SK-N-SH (cell line): Measurements from ENCODE around the gene SERPINB8. TPM values are rescaled to one million over a fixed set of nuclear protein-coding genes. Genes with fewer than 3 reads are reported as not detected.

ENCODE experiments used
- CTCF ChIA-PET: fragments of 300-600, 350-600 bp; formaldehyde crosslinking; extraction: SDS; loops from one replicate; lab custom pipeline; 2021; lab: Yijun Ruan, JAX
- POLR2A ChIA-PET: fragments of 350-600 bp; sonication (Branson Sonifier 250); formaldehyde crosslinking; extraction: SDS; loops from one replicate; lab custom pipeline; 2020; ENCODE audit warnings: antibody characterized with exemption, inconsistent platforms; lab: Yijun Ruan, JAX
- DNase-seq: peaks from one replicate; pipeline ENCODE4 v3.0.0; 2012
- H2AFZ ChIP-seq: fragments of 200-600 bp; sonication (generic); 2 replicates; pipeline ENCODE4 v1.8.1; 2016; ENCODE audit warnings: antibody characterized with exemption, mild to moderate bottlenecking, low read depth
- H3F3A ChIP-seq: fragments of 200-600 bp; sonication (generic); replicated peaks from 2 replicates; pipeline ENCODE3; 2016; ENCODE audit warnings: antibody characterized with exemption, mild to moderate bottlenecking; ENCODE audit not compliant: insufficient read depth
- H3K27ac ChIP-seq, 2 experiments: fragments of 200-500 bp in 1 of 2; fragments of 200-600 bp in 1 of 2; sonication (Bioruptor generic) in 1 of 2; sonication (generic), shearing (Covaris generic) in 1 of 2; 2 replicates each; pipeline versions ENCODE4 v1.5.1 to v1.6.1; 2014 to 2016; ENCODE audit warnings: low read depth in 2 of 2, inconsistent platforms in 1 of 2, low read length in 1 of 2, mild to moderate bottlenecking in 1 of 2, mixed read lengths in 1 of 2
- H3K27me3 ChIP-seq: fragments of 200-600 bp; sonication (generic), shearing (Covaris generic); 2 replicates; pipeline ENCODE4 v1.6.1; 2016; ENCODE audit warnings: mixed run types; ENCODE audit not compliant: insufficient read depth
- H3K36me3 ChIP-seq, 2 experiments: fragments of 200-500 bp in 1 of 2; fragments of 200-600 bp in 1 of 2; sonication (Bioruptor generic) in 1 of 2; sonication (generic) in 1 of 2; replicated peaks in 1 of 2; 2 replicates each; pipeline versions ENCODE3 to v1.5.1; 2014 to 2016; ENCODE audit warnings: low read length in 1 of 2, mild to moderate bottlenecking in 1 of 2; ENCODE audit not compliant: insufficient read depth in 2 of 2, control insufficient read depth in 1 of 2
- H3K4me1 ChIP-seq, 2 experiments: fragments of 200-500 bp in 1 of 2; fragments of 200-600 bp in 1 of 2; sonication (Bioruptor generic) in 1 of 2; sonication (generic), shearing (Covaris generic) in 1 of 2; 2 replicates each; pipeline versions ENCODE4 v1.5.1 to v1.6.1; 2014 to 2016; ENCODE audit warnings: low read depth in 1 of 2, low read length in 1 of 2, mixed run types in 1 of 2; ENCODE audit not compliant: insufficient read depth in 2 of 2, control insufficient read depth in 1 of 2
- H3K4me2 ChIP-seq: fragments of 200-600 bp; sonication (generic), shearing (Covaris generic); 2 replicates; pipeline ENCODE4 v1.6.1; 2017; ENCODE audit warnings: mixed run types
- H3K4me3 ChIP-seq, 2 experiments: fragments of 200-500 bp in 1 of 2; fragments of 200-600 bp in 1 of 2; sonication (Bioruptor generic) in 1 of 2; sonication (generic), shearing (Covaris generic) in 1 of 2; 2 replicates each; pipeline versions ENCODE4 v1.5.1 to v1.8.1; 2014 to 2016; ENCODE audit warnings: low read depth in 2 of 2, inconsistent platforms in 1 of 2, low read length in 1 of 2, mild to moderate bottlenecking in 1 of 2, mixed read lengths in 1 of 2, moderate library complexity in 1 of 2
- H3K79me2 ChIP-seq: fragments of 200-600 bp; sonication (generic); 2 replicates; pipeline ENCODE4 v1.8.1; 2017; ENCODE audit warnings: mild to moderate bottlenecking; ENCODE audit not compliant: insufficient read depth
- H3K9ac ChIP-seq: fragments of 200-600 bp; sonication (generic); 2 replicates; pipeline ENCODE4 v1.6.1; 2017; ENCODE audit warnings: mixed run types
- H3K9me2 ChIP-seq: fragments of 200-600 bp; sonication (generic); 2 replicates; pipeline ENCODE4 v1.6.1; 2017; ENCODE audit warnings: mixed run types
- H3K9me3 ChIP-seq: fragments of 200-600 bp; sonication (generic); 2 replicates; pipeline ENCODE4 v1.6.1; 2017; ENCODE audit warnings: mixed run types, mild to moderate bottlenecking, moderate library complexity
- H4K20me1 ChIP-seq: fragments of 200-600 bp; sonication (generic); 2 replicates; pipeline ENCODE4 v1.6.1; 2017; ENCODE audit warnings: mild to moderate bottlenecking, mixed run types; ENCODE audit not compliant: insufficient read depth
- CHD2 ChIP-seq: fragments of 150-350 bp; IDR thresholded peaks from 2 replicates; pipeline ENCODE4 v1.6.1; 2018; ENCODE audit warnings: low read length; ENCODE audit not compliant: partially characterized antibody
- ELF1 ChIP-seq: IDR thresholded peaks from 2 replicates; pipeline ENCODE4 v1.4.0; 2012
- EP300 ChIP-seq, 2 experiments: IDR thresholded peaks; 2 replicates each; pipeline versions ENCODE4 v1.4.0 to v1.6.1; 2012; ENCODE audit warnings: borderline replicate concordance in 1 of 2, low read depth in 1 of 2, low read length in 1 of 2
- EZH2phosphoT487 ChIP-seq: fragments of 200-600 bp; sonication (generic); IDR thresholded peaks from 2 replicates; pipeline ENCODE4 v1.6.1; 2017; ENCODE audit warnings: low read depth, mixed run types, mild to moderate bottlenecking, antibody characterized with exemption, moderate library complexity, borderline replicate concordance
- FOSL2 ChIP-seq: IDR thresholded peaks from 2 replicates; pipeline ENCODE4 v1.4.0; 2012; ENCODE audit warnings: low read depth, mild to moderate bottlenecking, moderate library complexity, borderline replicate concordance
- GABPA ChIP-seq: IDR thresholded peaks from 2 replicates; pipeline ENCODE4 v1.4.0; 2012; ENCODE audit warnings: low read depth, mild to moderate bottlenecking
- GATA2 ChIP-seq: sonication (generic); formaldehyde crosslinking; IDR thresholded peaks from 2 replicates; pipeline ENCODE4 v1.5.0; 2020; ENCODE audit warnings: mild to moderate bottlenecking, missing genetic modification reagents
- JUND ChIP-seq: IDR thresholded peaks from 2 replicates; pipeline ENCODE4 v1.4.0; 2012
- MAX ChIP-seq: IDR thresholded peaks from 2 replicates; pipeline ENCODE4 v1.4.0; 2012; ENCODE audit warnings: low read depth
- NRF1 ChIP-seq: IDR thresholded peaks from 2 replicates; pipeline ENCODE4 v1.6.1; 2012; ENCODE audit warnings: low read depth, mild to moderate bottlenecking, low read length
- PBX3 ChIP-seq: IDR thresholded peaks from 2 replicates; pipeline ENCODE4; 2012
- POLR2AphosphoS5 ChIP-seq: IDR thresholded peaks from 2 replicates; pipeline ENCODE4 v1.6.1; 2012; ENCODE audit warnings: low read depth, low read length
- RXRA ChIP-seq: IDR thresholded peaks from 2 replicates; pipeline ENCODE4 v1.4.0; 2012; ENCODE audit warnings: low read depth, mild to moderate bottlenecking, borderline replicate concordance
- SIN3A ChIP-seq: IDR thresholded peaks from 2 replicates; pipeline ENCODE4 v1.6.1; 2012; ENCODE audit warnings: low read depth, mild to moderate bottlenecking, low read length, moderate library complexity, borderline replicate concordance
- TAF1 ChIP-seq: IDR thresholded peaks from 2 replicates; pipeline ENCODE4 v1.6.1; 2012; ENCODE audit warnings: low read depth, mild to moderate bottlenecking, low read length, moderate library complexity, borderline replicate concordance
- TCF12 ChIP-seq: IDR thresholded peaks from 2 replicates; pipeline ENCODE4 v1.4.0; 2012
- TEAD4 ChIP-seq: IDR thresholded peaks from 2 replicates; pipeline ENCODE4 v1.4.0; 2012; ENCODE audit warnings: mild to moderate bottlenecking, borderline replicate concordance; ENCODE audit not compliant: insufficient read depth
- YY1 ChIP-seq: IDR thresholded peaks from 2 replicates; pipeline ENCODE4 v1.4.0; 2012; ENCODE audit warnings: low read depth, mild to moderate bottlenecking
- WGBS: methylation state at CpG from one replicate; pipeline ENCODE4 v1.1.6; 2017; ENCODE audit warnings: low lambda C conversion rate; 5-methylcytosine and 5-hydroxymethylcytosine counted together
- polyA plus RNA-seq, 3 experiments: library from polyadenylated mRNA; depleted of rRNA; stranded (reverse); fragments of >200 nt; gene quantifications; 2 replicates each; pipeline ENCODE4 v1.2.3, GENCODE V29; 2012
- TF ChIP-seq, protein P1 (sequence below): IDR thresholded peaks from 2 replicates; pipeline ENCODE4 v1.4.0; 2012; ENCODE audit warnings: low read depth, borderline replicate concordance
- TF ChIP-seq, protein P2 (sequence below): fragments of 200-600 bp; sonication (generic); IDR thresholded peaks from 2 replicates; pipeline ENCODE4 v1.6.1; 2017; ENCODE audit warnings: antibody characterized with exemption, mild to moderate bottlenecking, moderate library complexity
- TF ChIP-seq, protein P3 (sequence below): IDR thresholded peaks from 2 replicates; pipeline ENCODE4 v1.6.1; 2012; ENCODE audit warnings: mild to moderate bottlenecking, low read depth, low read length, moderate library complexity
- TF ChIP-seq, protein P4 (sequence below): fragments of 150-350 bp; IDR thresholded peaks from 2 replicates; pipeline ENCODE4 v1.6.1; 2016; ENCODE audit warnings: mild to moderate bottlenecking, low read depth, low read length

SERPINB8 gene
- 3.4 and 5.2 TPM in 2 replicates for polyA plus RNA-seq (2012; rRNA removed)
- 5.5 and 7.3 TPM in 2 replicates for polyA plus RNA-seq (2012; cell fraction: cytosol; rRNA removed)
- polyA plus RNA-seq (2012; cell fraction: nucleus; rRNA removed) = 3.9 and 6.4 TPM in 2 replicates

GRCh38 chr18:63969942-63970808, at the start of gene SERPINB8:
TSS of gene SERPINB8 (plus strand) at chr18:63970081. CDS start at chr18:63978309, 8,228 bp downstream.
- Histone ChIP-seq H2AFZ (peak within 1 kb of the TSS; percentile 96), H3K4me2 (peak within 1 kb of the TSS; percentile 94), H3F3A (peaks cover 4% of the 10 kb centered on the region), H3K27ac (peak within 1 kb of the TSS; percentile 87 to 92), H3K4me3 (peak within 1 kb of the TSS; percentile 92 to 97), H4K20me1 (no peaks in the 10 kb centered on the region), H3K9me3 (no peaks in the 10 kb centered on the region), H3K9me2 (no peaks in the 10 kb centered on the region), H3K79me2 (peaks cover 16% of the 10 kb centered on the region; the same call in 1 of the 2 replicates), H3K36me3 (no peaks in the 10 kb centered on the region), H3K9ac (peak within 1 kb of the TSS; percentile 93), H3K4me1 (peaks cover 0 to 10% of the 10 kb centered on the region in 2 experiments; a peak in 3 of 4 replicates), H3K27me3 (no peaks in the 10 kb centered on the region)
- WGBS = under 1% methylated on average over 28 of the region's 62 CpGs
- POLR2A ChIA-PET = interaction anchor here (0.6 kb wide), 1 partner anchor 75 kb away, joined by 3 read pairs; no protein-coding TSS in a partner anchor
- CTCF ChIA-PET = interaction anchor here (0.7 kb wide), 2 partner anchors 8 to 24 kb away, joined by 3 read pairs; no protein-coding TSS in a partner anchor
- DNase-seq = peak; percentile 95
- TF ChIP-seq YY1 (peak; percentile 22; the same call in 1 of the 2 replicates), EZH2phosphoT487 (no peak), NRF1 (no peak), TEAD4 (0 out of 2 replicates have a peak, but pooled peaks have one; percentile 19), ELF1 (peak; percentile 67), JUND (peak; percentile 77), CHD2 (peak; percentile 27), SIN3A (peak; percentile 67; the same call in 1 of the 2 replicates), GABPA (peak; percentile 73), EP300 (IDR thresholded peaks at IDR 0.05; ENCODE audit: borderline replicate concordance in 1 of 2, low read depth in 1 of 2, low read length in 1 of 2) (peak in 1 of 2 experiments; percentile 44; a peak in 1 of 4 replicates), POLR2AphosphoS5 (peak; percentile 76), MAX (peak; percentile 26; the same call in 1 of the 2 replicates), PBX3 (peak; percentile 64), TCF12 (peak; percentile 12; the same call in 1 of the 2 replicates), RXRA (no peak), TAF1 (peak; percentile 45), GATA2 (CRISPR knock-in tag) (no peak), FOSL2 (peak; percentile 82)
- TF ChIP-seq, protein P1, sequence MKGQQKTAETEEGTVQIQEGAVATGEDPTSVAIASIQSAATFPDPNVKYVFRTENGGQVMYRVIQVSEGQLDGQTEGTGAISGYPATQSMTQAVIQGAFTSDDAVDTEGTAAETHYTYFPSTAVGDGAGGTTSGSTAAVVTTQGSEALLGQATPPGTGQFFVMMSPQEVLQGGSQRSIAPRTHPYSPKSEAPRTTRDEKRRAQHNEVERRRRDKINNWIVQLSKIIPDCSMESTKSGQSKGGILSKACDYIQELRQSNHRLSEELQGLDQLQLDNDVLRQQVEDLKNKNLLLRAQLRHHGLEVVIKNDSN = no peak
- TF ChIP-seq, protein P2, sequence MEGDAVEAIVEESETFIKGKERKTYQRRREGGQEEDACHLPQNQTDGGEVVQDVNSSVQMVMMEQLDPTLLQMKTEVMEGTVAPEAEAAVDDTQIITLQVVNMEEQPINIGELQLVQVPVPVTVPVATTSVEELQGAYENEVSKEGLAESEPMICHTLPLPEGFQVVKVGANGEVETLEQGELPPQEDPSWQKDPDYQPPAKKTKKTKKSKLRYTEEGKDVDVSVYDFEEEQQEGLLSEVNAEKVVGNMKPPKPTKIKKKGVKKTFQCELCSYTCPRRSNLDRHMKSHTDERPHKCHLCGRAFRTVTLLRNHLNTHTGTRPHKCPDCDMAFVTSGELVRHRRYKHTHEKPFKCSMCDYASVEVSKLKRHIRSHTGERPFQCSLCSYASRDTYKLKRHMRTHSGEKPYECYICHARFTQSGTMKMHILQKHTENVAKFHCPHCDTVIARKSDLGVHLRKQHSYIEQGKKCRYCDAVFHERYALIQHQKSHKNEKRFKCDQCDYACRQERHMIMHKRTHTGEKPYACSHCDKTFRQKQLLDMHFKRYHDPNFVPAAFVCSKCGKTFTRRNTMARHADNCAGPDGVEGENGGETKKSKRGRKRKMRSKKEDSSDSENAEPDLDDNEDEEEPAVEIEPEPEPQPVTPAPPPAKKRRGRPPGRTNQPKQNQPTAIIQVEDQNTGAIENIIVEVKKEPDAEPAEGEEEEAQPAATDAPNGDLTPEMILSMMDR = no peak
- TF ChIP-seq, protein P3, sequence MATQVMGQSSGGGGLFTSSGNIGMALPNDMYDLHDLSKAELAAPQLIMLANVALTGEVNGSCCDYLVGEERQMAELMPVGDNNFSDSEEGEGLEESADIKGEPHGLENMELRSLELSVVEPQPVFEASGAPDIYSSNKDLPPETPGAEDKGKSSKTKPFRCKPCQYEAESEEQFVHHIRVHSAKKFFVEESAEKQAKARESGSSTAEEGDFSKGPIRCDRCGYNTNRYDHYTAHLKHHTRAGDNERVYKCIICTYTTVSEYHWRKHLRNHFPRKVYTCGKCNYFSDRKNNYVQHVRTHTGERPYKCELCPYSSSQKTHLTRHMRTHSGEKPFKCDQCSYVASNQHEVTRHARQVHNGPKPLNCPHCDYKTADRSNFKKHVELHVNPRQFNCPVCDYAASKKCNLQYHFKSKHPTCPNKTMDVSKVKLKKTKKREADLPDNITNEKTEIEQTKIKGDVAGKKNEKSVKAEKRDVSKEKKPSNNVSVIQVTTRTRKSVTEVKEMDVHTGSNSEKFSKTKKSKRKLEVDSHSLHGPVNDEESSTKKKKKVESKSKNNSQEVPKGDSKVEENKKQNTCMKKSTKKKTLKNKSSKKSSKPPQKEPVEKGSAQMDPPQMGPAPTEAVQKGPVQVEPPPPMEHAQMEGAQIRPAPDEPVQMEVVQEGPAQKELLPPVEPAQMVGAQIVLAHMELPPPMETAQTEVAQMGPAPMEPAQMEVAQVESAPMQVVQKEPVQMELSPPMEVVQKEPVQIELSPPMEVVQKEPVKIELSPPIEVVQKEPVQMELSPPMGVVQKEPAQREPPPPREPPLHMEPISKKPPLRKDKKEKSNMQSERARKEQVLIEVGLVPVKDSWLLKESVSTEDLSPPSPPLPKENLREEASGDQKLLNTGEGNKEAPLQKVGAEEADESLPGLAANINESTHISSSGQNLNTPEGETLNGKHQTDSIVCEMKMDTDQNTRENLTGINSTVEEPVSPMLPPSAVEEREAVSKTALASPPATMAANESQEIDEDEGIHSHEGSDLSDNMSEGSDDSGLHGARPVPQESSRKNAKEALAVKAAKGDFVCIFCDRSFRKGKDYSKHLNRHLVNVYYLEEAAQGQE = peak; percentile 37; the same call in 1 of the 2 replicates
- TF ChIP-seq, protein P4, sequence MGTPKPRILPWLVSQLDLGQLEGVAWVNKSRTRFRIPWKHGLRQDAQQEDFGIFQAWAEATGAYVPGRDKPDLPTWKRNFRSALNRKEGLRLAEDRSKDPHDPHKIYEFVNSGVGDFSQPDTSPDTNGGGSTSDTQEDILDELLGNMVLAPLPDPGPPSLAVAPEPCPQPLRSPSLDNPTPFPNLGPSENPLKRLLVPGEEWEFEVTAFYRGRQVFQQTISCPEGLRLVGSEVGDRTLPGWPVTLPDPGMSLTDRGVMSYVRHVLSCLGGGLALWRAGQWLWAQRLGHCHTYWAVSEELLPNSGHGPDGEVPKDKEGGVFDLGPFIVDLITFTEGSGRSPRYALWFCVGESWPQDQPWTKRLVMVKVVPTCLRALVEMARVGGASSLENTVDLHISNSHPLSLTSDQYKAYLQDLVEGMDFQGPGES = no peak; the same call in 1 of the 2 replicates
